GM13976 (cell line): ENCODE measurements around the gene FNDC3B.
A peak's percentile ranks its signal among the peaks of the same experiment; 100 is the strongest.

Source experiments
- DNase-seq: peaks from one replicate; pipeline ENCODE4 v3.0.0; 2012; ENCODE audit warnings: low spot score
- CTCF ChIP-seq: IDR thresholded peaks from 2 replicates; pipeline ENCODE4 v1.5.1; 2012; ENCODE audit warnings: borderline replicate concordance, mild to moderate bottlenecking; ENCODE audit not compliant: insufficient read depth; ENCODE audit errors: extremely low read depth, missing control alignments, control extremely low read depth
- in situ Hi-C: fragments of 300-500 bp; cut with MboI; formaldehyde crosslinking; loops from one replicate; pipeline ENCODE4 v1.12.0; 2022; ENCODE audit warnings: low sequenced_read_pairs, mixed read lengths, inconsistent platforms; ENCODE audit not compliant: unreplicated experiment

FNDC3B gene

GRCh38 chr3:172132721-172133311 is 93.4 kb downstream of the FNDC3B start:
- DNase-seq, result no peak
- TF ChIP-seq CTCF, result no peak
- in situ Hi-C loops, result no loop called here

GRCh38 chr3:172133838-172134237 is 94.5 kb downstream of the FNDC3B start:
- in situ Hi-C loops, result no loop called here
- DNase-seq, result no peak
- no peak for TF ChIP-seq CTCF

- in situ Hi-C loops, result no loop called here
- DNase-seq, result peak; percentile 32
- TF ChIP-seq CTCF, result no peak
Observed at GRCh38 chr3:172134352-172134751, 95.0 kb downstream of the FNDC3B start.

- DNase-seq, result no peak
- TF ChIP-seq CTCF, result no peak
- in situ Hi-C loops, result no loop called here
Observed at GRCh38 chr3:172135185-172135584, 95.8 kb downstream of the FNDC3B start.

GRCh38 chr3:172135820-172136219 is 96.4 kb downstream of the FNDC3B start:
- in situ Hi-C loops, result no loop called here
- DNase-seq, result no peak
- no peak for TF ChIP-seq CTCF

- DNase-seq, result no peak
- TF ChIP-seq CTCF, result no peak
- in situ Hi-C loops, result no loop called here
Observed at GRCh38 chr3:172136330-172136729, 97.0 kb downstream of the FNDC3B start.
